ENCODE data around the gene KHDC4.

KHDC4 gene

DNA sequence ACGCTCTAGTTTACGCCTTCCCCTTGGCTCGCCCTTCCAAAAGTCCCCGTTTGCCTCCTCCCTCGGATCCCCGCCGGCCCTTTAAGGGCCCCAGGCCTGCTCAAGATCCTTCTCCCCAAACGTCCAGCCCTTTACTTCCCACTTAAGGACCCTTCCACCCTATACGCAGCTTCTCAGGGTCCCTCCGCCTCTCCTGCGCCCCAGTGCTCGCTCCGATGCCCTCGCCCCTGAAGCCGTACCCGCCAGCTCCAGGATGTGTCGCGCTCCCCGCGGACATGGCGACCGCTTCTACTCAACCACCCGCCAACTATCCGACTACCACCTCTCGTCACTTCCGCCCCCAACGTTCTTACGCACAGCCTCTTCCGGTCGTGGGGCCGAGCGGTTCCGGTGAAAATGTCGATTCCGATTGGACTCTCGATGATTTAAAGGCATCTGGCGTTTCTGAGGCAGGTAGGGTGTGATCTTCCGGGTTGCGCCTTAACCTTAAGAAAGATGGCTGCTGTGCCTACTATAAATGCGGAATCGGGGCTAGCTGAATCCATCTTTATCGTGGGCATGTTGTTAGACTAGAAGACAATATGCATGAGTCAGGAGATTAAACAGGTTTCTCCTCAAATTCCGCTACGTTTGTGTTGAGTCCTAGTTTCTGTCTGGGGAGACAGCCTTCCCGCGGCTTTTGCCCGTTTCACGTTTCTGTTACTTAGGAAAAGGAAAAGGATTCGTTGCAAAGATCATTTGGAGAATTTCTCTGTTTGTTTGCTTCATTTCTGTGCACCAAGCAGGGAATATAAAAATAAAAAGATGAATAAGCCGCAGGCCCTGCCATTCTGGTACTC lies at the start of gene KHDC4:
Gene KHDC4, minus strand, starts transcription at position 317 of the 839 bp plus-strand sequence. Its CDS starts 40 bp downstream, at position 277.
- DNase-seq (ENCODE audit: low read depth): peak; percentile 99
- TF ChIP-seq, protein P1, sequence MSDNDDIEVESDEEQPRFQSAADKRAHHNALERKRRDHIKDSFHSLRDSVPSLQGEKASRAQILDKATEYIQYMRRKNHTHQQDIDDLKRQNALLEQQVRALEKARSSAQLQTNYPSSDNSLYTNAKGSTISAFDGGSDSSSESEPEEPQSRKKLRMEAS (IDR thresholded peaks at IDR 0.05; ENCODE audit: low read depth, low read length): 0 out of 2 replicates have a peak, but pooled peaks have one; percentile 1
- TF ChIP-seq, protein P2, sequence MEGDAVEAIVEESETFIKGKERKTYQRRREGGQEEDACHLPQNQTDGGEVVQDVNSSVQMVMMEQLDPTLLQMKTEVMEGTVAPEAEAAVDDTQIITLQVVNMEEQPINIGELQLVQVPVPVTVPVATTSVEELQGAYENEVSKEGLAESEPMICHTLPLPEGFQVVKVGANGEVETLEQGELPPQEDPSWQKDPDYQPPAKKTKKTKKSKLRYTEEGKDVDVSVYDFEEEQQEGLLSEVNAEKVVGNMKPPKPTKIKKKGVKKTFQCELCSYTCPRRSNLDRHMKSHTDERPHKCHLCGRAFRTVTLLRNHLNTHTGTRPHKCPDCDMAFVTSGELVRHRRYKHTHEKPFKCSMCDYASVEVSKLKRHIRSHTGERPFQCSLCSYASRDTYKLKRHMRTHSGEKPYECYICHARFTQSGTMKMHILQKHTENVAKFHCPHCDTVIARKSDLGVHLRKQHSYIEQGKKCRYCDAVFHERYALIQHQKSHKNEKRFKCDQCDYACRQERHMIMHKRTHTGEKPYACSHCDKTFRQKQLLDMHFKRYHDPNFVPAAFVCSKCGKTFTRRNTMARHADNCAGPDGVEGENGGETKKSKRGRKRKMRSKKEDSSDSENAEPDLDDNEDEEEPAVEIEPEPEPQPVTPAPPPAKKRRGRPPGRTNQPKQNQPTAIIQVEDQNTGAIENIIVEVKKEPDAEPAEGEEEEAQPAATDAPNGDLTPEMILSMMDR (IDR thresholded peaks at IDR 0.05; ENCODE audit: low read depth, low read length): no peak
- TF ChIP-seq MYC (IDR thresholded peaks at IDR 0.05; ENCODE audit: low read depth, low read length): peak; percentile 39
- TF ChIP-seq POLR2A (IDR thresholded peaks at IDR 0.05; ENCODE audit: extremely low read depth, insufficient read length): peak; percentile 98
- H3K4me3 ChIP-seq (ENCODE audit: low read depth, low read length): peak within 1 kb of the TSS; percentile 99

DNA sequence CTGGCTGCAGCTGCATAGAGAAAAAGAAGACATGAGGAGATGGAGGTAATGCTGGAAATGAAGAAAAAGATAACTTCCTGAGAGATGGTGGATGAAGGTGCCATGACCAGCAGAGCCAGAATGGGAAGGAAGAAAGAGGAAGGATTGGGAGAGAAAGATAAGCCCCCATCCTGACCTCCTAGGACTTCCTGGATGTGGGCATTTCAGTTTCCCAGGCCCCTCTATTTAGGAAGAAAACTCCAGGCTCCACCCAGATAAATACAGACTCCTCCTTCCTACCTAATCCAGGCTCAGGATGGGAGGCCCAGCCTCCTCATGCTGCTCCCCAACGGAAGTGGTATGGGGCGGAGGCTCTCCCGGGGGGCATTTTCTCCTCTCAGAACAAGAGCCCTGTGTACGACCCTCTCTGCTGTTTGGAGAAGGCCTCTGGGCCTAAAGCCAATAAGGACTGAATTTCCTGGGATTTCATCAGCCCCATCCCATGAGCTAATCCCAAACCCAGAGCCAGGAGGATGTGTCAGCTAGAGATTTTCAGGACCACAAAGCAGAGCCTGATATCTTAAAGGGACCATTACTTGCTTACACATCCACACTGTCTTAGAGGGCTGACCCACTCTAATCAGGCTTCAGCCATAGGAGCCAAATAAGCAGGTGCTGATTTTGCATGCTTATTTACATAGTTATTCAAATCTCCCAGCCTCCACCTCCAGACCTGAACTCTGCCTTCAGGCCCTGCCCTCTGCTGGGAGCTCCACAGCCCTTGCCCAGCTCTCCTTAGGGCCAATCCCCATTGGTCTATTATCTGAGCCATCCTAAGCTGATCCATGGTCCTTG lies 49.2 kb upstream of the KHDC4 start:
- DNase-seq (ENCODE audit: low read depth): no peak
- no peak overlapping the region for H3K4me3 ChIP-seq (ENCODE audit: low read depth, low read length)
- TF ChIP-seq MYC (IDR thresholded peaks at IDR 0.05; ENCODE audit: low read depth, low read length) (no peak), POLR2A (IDR thresholded peaks at IDR 0.05; ENCODE audit: extremely low read depth, insufficient read length) (no peak)
- TF ChIP-seq, protein P1 (IDR thresholded peaks at IDR 0.05; ENCODE audit: low read depth, low read length): no peak
- TF ChIP-seq, protein P2 (IDR thresholded peaks at IDR 0.05; ENCODE audit: low read depth, low read length): no peak

DNA sequence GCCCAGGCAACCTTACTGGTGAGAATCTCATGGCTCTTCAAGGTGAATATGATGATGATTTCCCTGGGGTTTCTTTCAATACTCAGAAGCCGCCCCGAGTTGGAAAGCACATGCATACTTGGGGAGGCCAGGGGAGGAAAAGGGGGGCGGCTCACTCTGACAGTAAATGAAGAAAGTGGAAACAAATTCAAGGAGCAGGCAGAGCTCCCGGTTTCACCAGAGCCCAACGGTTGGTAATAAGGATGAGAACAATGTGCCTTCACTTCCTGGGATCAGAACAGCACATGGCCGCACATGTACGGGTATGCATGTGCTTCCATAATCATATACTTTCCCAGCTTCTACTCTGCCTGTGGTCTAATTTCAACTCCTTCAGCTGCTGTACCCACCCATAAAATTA lies 47.9 kb upstream of the KHDC4 start:
- DNase-seq (ENCODE audit: low read depth): no peak
- TF ChIP-seq POLR2A (IDR thresholded peaks at IDR 0.05; ENCODE audit: extremely low read depth, insufficient read length) (no peak), MYC (IDR thresholded peaks at IDR 0.05; ENCODE audit: low read depth, low read length) (no peak)
- TF ChIP-seq, protein P2 (IDR thresholded peaks at IDR 0.05; ENCODE audit: low read depth, low read length): no peak
- TF ChIP-seq, protein P1 (IDR thresholded peaks at IDR 0.05; ENCODE audit: low read depth, low read length): peak; percentile 30
- no peak overlapping the region for H3K4me3 ChIP-seq (ENCODE audit: low read depth, low read length)

DNA sequence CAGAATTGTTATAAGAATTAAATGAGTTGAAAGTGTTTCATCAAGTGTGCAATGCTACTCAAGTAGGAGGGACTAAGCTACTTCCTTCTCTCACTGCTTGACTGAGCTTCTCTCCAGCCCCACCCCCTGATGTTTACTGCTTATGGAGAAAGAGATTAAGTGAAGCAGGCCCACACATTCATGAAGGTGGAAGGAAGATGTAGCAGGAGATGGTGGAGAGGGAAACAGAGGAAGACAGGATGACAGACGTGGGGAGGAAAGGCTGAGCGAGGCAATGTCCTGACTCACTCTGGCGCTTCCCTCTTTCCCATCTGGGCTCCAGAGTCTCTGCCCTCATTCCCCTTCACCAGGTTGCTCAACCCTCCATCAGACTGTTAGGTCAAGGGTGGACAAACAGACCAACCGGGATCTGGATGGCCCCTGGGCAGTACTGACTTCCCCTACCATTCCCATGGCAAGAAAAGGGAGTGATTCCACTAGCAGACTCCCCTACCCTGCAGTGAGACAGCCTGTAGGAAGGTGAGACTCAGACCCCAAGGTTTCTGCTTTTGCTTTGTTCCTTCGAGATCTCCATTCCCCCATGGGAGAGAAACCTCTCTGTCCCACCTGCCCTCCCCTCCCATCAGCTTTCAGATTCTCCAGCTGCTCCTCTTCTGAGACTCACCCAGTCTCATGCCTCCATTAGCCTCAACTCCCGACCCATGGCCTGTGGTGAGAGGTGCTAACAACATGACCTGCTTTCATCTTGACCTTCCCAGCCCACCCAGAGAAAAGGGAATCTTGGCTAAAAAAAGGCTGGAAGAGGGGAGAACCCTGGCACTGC lies 47.3 kb upstream of the KHDC4 start:
- peak; percentile 72 for DNase-seq (ENCODE audit: low read depth)
- H3K4me3 ChIP-seq (ENCODE audit: low read depth, low read length): peak overlapping the region; percentile 92
- TF ChIP-seq, protein P1 (IDR thresholded peaks at IDR 0.05; ENCODE audit: low read depth, low read length): no peak
- TF ChIP-seq POLR2A (IDR thresholded peaks at IDR 0.05; ENCODE audit: extremely low read depth, insufficient read length) (no peak), MYC (IDR thresholded peaks at IDR 0.05; ENCODE audit: low read depth, low read length) (no peak)
- TF ChIP-seq, protein P2 (IDR thresholded peaks at IDR 0.05; ENCODE audit: low read depth, low read length): no peak
